HepG2 (cell line): ENCODE results near the gene GOLGB1. TPM values are rescaled to one million over a fixed set of nuclear protein-coding genes. Genes with fewer than 3 reads are reported as not detected.

ENCODE experiments used
- AKNA ChIP-seq: sonication (generic); formaldehyde crosslinking; IDR thresholded peaks from 2 replicates; pipeline ENCODE4 v1.4.0; 2020; ENCODE audit warnings: missing genetic modification reagents, borderline replicate concordance
- DPF2 ChIP-seq: sonication (generic); formaldehyde crosslinking; IDR thresholded peaks from 2 replicates; pipeline ENCODE4 v1.4.0; 2020; ENCODE audit warnings: mild to moderate bottlenecking, low read depth, missing genetic modification reagents, borderline replicate concordance
- NFYB ChIP-seq: sonication (generic); formaldehyde crosslinking; IDR thresholded peaks from 2 replicates; pipeline ENCODE4 v1.4.0; 2020; ENCODE audit warnings: missing genetic modification reagents
- ONECUT2 ChIP-seq: sonication (generic); formaldehyde crosslinking; IDR thresholded peaks from 2 replicates; pipeline ENCODE4 v1.4.0; 2020; ENCODE audit warnings: missing genetic modification reagents
- PATZ1 ChIP-seq: sonication (generic); formaldehyde crosslinking; IDR thresholded peaks from 2 replicates; pipeline ENCODE4 v1.4.0; 2020; ENCODE audit warnings: missing genetic modification reagents
- PLSCR1 ChIP-seq: sonication (generic); formaldehyde crosslinking; IDR thresholded peaks from 2 replicates; pipeline ENCODE4 v1.5.0; 2020; ENCODE audit warnings: missing genetic modification reagents, mild to moderate bottlenecking, borderline replicate concordance
- XBP1 ChIP-seq: sonication (generic); formaldehyde crosslinking; IDR thresholded peaks from 2 replicates; pipeline ENCODE4 v1.5.0; 2020; ENCODE audit warnings: missing genetic modification reagents
- ZBTB4 ChIP-seq: sonication (generic); formaldehyde crosslinking; IDR thresholded peaks from 2 replicates; pipeline ENCODE4 v1.4.0; 2020; ENCODE audit warnings: missing genetic modification reagents, mild to moderate bottlenecking, borderline replicate concordance
- ZKSCAN1 ChIP-seq: fragments of 150-350 bp; IDR thresholded peaks from 2 replicates; pipeline ENCODE4 v1.6.1; 2014; ENCODE audit warnings: low read length
- ZNF275 ChIP-seq: sonication (generic); formaldehyde crosslinking; IDR thresholded peaks from 2 replicates; pipeline ENCODE4 v1.8.0; 2022; ENCODE audit warnings: missing genetic modification reagents, mild to moderate bottlenecking, inconsistent platforms, borderline replicate concordance
- ZNF430 ChIP-seq: sonication (generic); formaldehyde crosslinking; IDR thresholded peaks from 2 replicates; pipeline ENCODE4 v1.9.0; 2021; ENCODE audit warnings: mild to moderate bottlenecking, missing genetic modification reagents
- ZNF558 ChIP-seq: sonication (generic); formaldehyde crosslinking; IDR thresholded peaks from 2 replicates; pipeline ENCODE4 v1.9.0; 2022; ENCODE audit warnings: mild to moderate bottlenecking, missing genetic modification reagents, borderline replicate concordance
- ZNF777 ChIP-seq: sonication (generic); formaldehyde crosslinking; IDR thresholded peaks from 2 replicates; pipeline ENCODE4 v1.4.0; 2020; ENCODE audit warnings: missing genetic modification reagents
- ZNF781 ChIP-seq: sonication (generic); formaldehyde crosslinking; IDR thresholded peaks from 2 replicates; pipeline ENCODE4 v1.5.1; 2020; ENCODE audit warnings: borderline replicate concordance, mild to moderate bottlenecking, missing genetic modification reagents; ENCODE audit errors: not compliant biosample characterization
- polyA plus RNA-seq, 8 experiments: library from polyadenylated mRNA; depleted of rRNA in 3 of 8; stranded (reverse) in 7 of 8; unstranded in 1 of 8; fragments of >200 nt; fragmentation: Illumina TruSeq in 4 of 8; extraction: Trizol in 4 of 8; gene quantifications; 2 replicates each; pipeline versions ENCODE4 v1.2.1 to v1.2.3, GENCODE V29; 2011 to 2016; ENCODE audit warnings: low read depth in 4 of 8, missing spikeins in 1 of 8, mixed read lengths in 1 of 8; ENCODE audit not compliant: insufficient read depth in 1 of 8
- total RNA-seq, 5 experiments: library from RNA; depleted of rRNA; stranded (reverse); fragments of >200 nt; fragmentation: Illumina TruSeq; extraction: Trizol; gene quantifications; 2 replicates each; pipeline ENCODE4 v1.2.3, GENCODE V29; 2016; ENCODE audit warnings: low read depth in 1 of 5

The GOLGB1 gene
- total and polyA plus RNA-seq, 2 of the 13 experiments (the other 11 are each of a cell fraction or from before 2014, with no cell fraction given): 13.1 to 39.5 TPM

- TF ChIP-seq XBP1 (CRISPR knock-in tag) (peak; percentile 72; the same call in 1 of the 2 replicates), ZNF275 (no peak; the same call in 1 of the 2 replicates), ZNF781 (CRISPR knock-in tag) (peak; percentile 90), AKNA (peak; percentile 91), DPF2 (CRISPR knock-in tag) (no peak), ZNF558 (CRISPR knock-in tag) (peak; percentile 74; the same call in 1 of the 2 replicates), PLSCR1 (no peak), NFYB (CRISPR knock-in tag) (peak; percentile 97), ONECUT2 (CRISPR knock-in tag) (no peak; the same call in 1 of the 2 replicates), ZNF430 (CRISPR knock-in tag) (peak; percentile 65; the same call in 1 of the 2 replicates), ZNF777 (CRISPR knock-in tag) (0 out of 2 replicates have a peak, but pooled peaks have one; percentile 17), PATZ1 (CRISPR knock-in tag) (no peak; the same call in 1 of the 2 replicates), ZBTB4 (CRISPR knock-in tag) (no peak), ZKSCAN1 (no peak)
Observed at GRCh38 chr3:121749276-121750086, at the start of gene GOLGB1 (continued).
